Peyer's patch (tissue), 4 donors: Measurements from ENCODE around the gene FBRSL1.

Experiments used
- POLR2A ChIP-seq, 2 donors: fragments of 450-650 bp; IDR thresholded peaks; one replicate each; pipeline ENCODE4 v1.5.1; 2017; ENCODE audit warnings: antibody characterized with exemption in 2 of 2, mild to moderate bottlenecking in 2 of 2, moderate library complexity in 2 of 2
- TF ChIP-seq, protein P1 (sequence below), 6 experiments: fragments of 450-650 bp in 4 of 6; fragments of 200-600 bp in 2 of 6; sonication (generic) in 1 of 6; IDR thresholded peaks; one replicate each; pipeline ENCODE4 v1.5.1; 2017 to 2019; ENCODE audit warnings: antibody characterized with exemption in 6 of 6, mild to moderate bottlenecking in 3 of 6, moderate library complexity in 1 of 6

DNA sequence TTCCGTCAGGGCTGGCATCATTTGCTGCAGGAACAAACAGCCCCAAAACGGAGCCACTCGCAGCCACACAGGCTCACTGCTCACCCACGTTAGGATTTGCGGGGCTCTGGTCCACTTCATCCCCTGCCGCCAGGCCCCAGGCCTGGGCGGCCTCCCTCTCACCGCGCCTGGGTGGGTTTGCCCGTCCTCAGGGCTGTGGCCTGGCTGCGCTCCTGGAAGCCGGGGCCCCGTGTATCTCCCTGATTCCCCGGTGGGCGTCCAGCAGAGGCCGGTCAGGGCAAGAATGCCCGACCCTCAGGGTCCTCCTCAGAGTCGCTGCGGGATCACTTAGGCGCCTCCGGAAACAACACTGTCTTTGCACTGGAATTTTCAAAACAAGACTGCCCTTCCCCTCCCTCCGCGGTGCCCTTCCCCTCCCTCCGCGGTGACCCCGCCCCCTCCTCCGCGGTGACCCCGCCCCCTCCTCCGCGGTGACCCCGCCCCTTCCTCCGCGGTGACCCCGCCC lies 15.7 kb upstream of the FBRSL1 start:
- TF ChIP-seq, protein P1, sequence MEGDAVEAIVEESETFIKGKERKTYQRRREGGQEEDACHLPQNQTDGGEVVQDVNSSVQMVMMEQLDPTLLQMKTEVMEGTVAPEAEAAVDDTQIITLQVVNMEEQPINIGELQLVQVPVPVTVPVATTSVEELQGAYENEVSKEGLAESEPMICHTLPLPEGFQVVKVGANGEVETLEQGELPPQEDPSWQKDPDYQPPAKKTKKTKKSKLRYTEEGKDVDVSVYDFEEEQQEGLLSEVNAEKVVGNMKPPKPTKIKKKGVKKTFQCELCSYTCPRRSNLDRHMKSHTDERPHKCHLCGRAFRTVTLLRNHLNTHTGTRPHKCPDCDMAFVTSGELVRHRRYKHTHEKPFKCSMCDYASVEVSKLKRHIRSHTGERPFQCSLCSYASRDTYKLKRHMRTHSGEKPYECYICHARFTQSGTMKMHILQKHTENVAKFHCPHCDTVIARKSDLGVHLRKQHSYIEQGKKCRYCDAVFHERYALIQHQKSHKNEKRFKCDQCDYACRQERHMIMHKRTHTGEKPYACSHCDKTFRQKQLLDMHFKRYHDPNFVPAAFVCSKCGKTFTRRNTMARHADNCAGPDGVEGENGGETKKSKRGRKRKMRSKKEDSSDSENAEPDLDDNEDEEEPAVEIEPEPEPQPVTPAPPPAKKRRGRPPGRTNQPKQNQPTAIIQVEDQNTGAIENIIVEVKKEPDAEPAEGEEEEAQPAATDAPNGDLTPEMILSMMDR (IDR thresholded peaks at IDR 0.05): no peak
- no peak for TF ChIP-seq POLR2A (IDR thresholded peaks at IDR 0.05)
